A673 (cell line): ENCODE results near the gene C2.

Experiments used
- EZH2 ChIP-seq: fragments of 200-600 bp; sonication (generic); IDR thresholded peaks from 2 replicates; pipeline ENCODE4 v1.6.1; 2017; ENCODE audit warnings: borderline replicate concordance, low read depth, mild to moderate bottlenecking, mixed read lengths, antibody characterized with exemption, low read length; ENCODE audit not compliant: poor library complexity, severe bottlenecking
- TF ChIP-seq, protein P1 (sequence below): fragments of 300-800, 200-600 bp; sonication (generic); conservative IDR thresholded peaks from 2 replicates; pipeline ENCODE4 v1.5.1; 2017; ENCODE audit warnings: low read depth, mild to moderate bottlenecking, antibody characterized with exemption, low read length, moderate library complexity, mixed read lengths

- TF ChIP-seq, protein P1, sequence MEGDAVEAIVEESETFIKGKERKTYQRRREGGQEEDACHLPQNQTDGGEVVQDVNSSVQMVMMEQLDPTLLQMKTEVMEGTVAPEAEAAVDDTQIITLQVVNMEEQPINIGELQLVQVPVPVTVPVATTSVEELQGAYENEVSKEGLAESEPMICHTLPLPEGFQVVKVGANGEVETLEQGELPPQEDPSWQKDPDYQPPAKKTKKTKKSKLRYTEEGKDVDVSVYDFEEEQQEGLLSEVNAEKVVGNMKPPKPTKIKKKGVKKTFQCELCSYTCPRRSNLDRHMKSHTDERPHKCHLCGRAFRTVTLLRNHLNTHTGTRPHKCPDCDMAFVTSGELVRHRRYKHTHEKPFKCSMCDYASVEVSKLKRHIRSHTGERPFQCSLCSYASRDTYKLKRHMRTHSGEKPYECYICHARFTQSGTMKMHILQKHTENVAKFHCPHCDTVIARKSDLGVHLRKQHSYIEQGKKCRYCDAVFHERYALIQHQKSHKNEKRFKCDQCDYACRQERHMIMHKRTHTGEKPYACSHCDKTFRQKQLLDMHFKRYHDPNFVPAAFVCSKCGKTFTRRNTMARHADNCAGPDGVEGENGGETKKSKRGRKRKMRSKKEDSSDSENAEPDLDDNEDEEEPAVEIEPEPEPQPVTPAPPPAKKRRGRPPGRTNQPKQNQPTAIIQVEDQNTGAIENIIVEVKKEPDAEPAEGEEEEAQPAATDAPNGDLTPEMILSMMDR, result no peak
- no peak for TF ChIP-seq EZH2
Observed at GRCh38 chr6:31892821-31893220, 34.7 kb upstream of the C2 start.
